ENCODE data around the gene POLR1A. TPM values are rescaled to one million over a fixed set of nuclear protein-coding genes. Genes with fewer than 3 reads are reported as not detected.
"Not testable (repeated sequence)": the region's sequence is repeated elsewhere in the genome, so short reads cannot be mapped to it uniquely, and the experiment has no call there.

Gene POLR1A
- total and polyA plus RNA-seq, 8 donors, result 3.9 to 19.0 (median 12.2) TPM

- intact Hi-C loops (cut with DNase I), result no loop called here
- DNase-seq, result no peak
- TF ChIP-seq CTCF (IDR thresholded peaks at IDR 0.05), result no peak
- Histone ChIP-seq H3K4me1 (peaks cover 0 to 13% (median 5%) of the 10 kb centered on the region in 3 donors), H3K9me3 (no peaks in the 10 kb centered on the region), H3K36me3 (no peaks in the 10 kb centered on the region), H3K27me3 (no peaks in the 10 kb centered on the region), H3K4me3 (no peak overlapping the region), H3K27ac (no peak overlapping the region)
- no peak for ATAC-seq
- FAIRE-seq, result no peak
Observed at GRCh38 chr2:85992611-85993010, 113.1 kb downstream of the POLR1A start.

GRCh38 chr2:85992053-85992452 is 113.6 kb downstream of the POLR1A start:
- H3K4me3 ChIP-seq; intact Hi-C loops (cut with DNase I); H3K36me3 ChIP-seq; H3K9me3 ChIP-seq; H3K27me3 ChIP-seq; FAIRE-seq; H3K27ac ChIP-seq; ATAC-seq: not testable (repeated sequence)
- 94 to 96% methylated on average over 9 of the region's 9 CpGs for WGBS, 2 donors
- DNase-seq, result peak in 1 of 6 donors; percentile 0
- peaks cover 0 to 13% (median 5%) of the 10 kb centered on the region in 3 donors for H3K4me1 ChIP-seq

DNA sequence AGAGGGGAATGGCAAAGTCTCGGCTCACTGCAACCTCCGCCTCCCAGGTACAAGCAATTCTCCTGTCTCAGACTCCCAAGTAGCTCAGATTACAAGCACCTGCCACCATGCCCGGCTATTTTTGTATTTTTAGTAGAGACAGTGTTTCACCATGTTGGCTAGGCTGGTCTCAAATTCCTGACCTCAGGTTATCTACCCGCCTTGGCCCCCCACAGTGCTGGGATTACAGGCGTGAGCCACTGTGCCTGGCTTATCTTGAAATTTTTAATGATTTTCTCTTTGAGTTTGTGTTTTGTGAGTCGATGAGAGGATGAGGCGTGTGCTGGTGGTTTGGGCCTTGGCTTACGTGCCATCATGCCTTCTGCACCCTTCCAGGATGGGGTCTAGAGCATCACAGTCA is 115.6 kb downstream of the POLR1A start:
- H3K9me3 ChIP-seq, result no peaks in the 10 kb centered on the region
- FAIRE-seq, result no peak
- no peaks in the 10 kb centered on the region for H3K36me3 ChIP-seq
- H3K27me3 ChIP-seq, result no peaks in the 10 kb centered on the region
- intact Hi-C loops (cut with DNase I), result no loop called here
- no peak for TF ChIP-seq CTCF (IDR thresholded peaks at IDR 0.05)
- H3K4me1 ChIP-seq, result peaks cover 0 to 9% (median 5%) of the 10 kb centered on the region in 3 donors
- peak overlapping the region; percentile 3 to 47 (median 22) for H3K27ac ChIP-seq
- WGBS, 2 donors, result 54 to 66% methylated on average over 8 of the region's 8 CpGs
- H3K4me3 ChIP-seq, result no peak overlapping the region
- DNase-seq, result peak in 1 of 6 donors; percentile 41
- ATAC-seq, result peak in 3 of 4 donors; percentile 35 to 69 (median 50)

GRCh38 chr2:85989288-85989865 is 116.3 kb downstream of the POLR1A start:
- H3K27ac ChIP-seq, result peak overlapping the region in 2 of 4 donors; percentile 11 to 47
- DNase-seq (no peak), FAIRE-seq (no peak), ATAC-seq (no peak)
- no peaks in the 10 kb centered on the region for H3K9me3 ChIP-seq
- no peak for TF ChIP-seq CTCF (IDR thresholded peaks at IDR 0.05)
- intact Hi-C loops (cut with DNase I), result no loop called here
- H3K4me3 ChIP-seq, result no peak overlapping the region
- no peaks in the 10 kb centered on the region for H3K27me3 ChIP-seq
- H3K4me1 ChIP-seq, result peaks cover 0 to 8% (median 5%) of the 10 kb centered on the region in 3 donors
- WGBS, 2 donors, result 76 to 83% methylated on average over 7 of the region's 7 CpGs
- no peaks in the 10 kb centered on the region for H3K36me3 ChIP-seq

DNA sequence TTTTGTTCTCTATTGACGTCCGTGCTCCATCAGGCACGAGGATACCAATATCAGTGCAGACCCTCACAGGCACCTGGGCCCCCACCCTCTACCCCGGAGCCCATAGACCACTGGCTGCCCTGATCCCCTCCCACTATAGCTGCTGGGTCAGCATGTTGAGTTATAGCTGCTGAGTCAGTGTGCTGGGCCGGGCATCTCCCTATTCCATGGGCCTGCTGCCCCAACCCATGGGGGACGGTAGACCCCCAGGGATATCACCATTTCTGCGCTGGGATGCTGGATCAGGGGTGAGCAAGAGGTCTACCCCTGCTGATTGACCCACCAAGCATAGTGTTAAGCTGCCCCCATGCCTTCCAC is 116.8 kb downstream of the POLR1A start:
- no peaks in the 10 kb centered on the region for H3K36me3 ChIP-seq
- ATAC-seq, result no peak
- intact Hi-C loops (cut with DNase I), result no loop called here
- FAIRE-seq, result no peak
- H3K27ac ChIP-seq, result no peak overlapping the region
- H3K9me3 ChIP-seq, result no peaks in the 10 kb centered on the region
- no peak overlapping the region for H3K4me3 ChIP-seq
- H3K4me1 ChIP-seq, result peaks cover 0 to 3% (median 3%) of the 10 kb centered on the region in 3 donors
- no peak for DNase-seq
- WGBS, 2 donors, result 83 to 86% methylated on average over 7 of the region's 7 CpGs
- TF ChIP-seq CTCF (IDR thresholded peaks at IDR 0.05), result no peak
- H3K27me3 ChIP-seq, result no peaks in the 10 kb centered on the region
